Calu3 (cell line): ENCODE data around the gene TEX2. TPM values are rescaled to one million over a fixed set of nuclear protein-coding genes. Genes with fewer than 3 reads are reported as not detected.
A peak's percentile ranks its signal among the peaks of the same experiment; 100 is the strongest.

Source experiments
- BruUV-seq: library from RNA; stranded (reverse); fragments of 400-500 nt; replicated peaks from 2 replicates; lab custom pipeline; 2021; lab: Mats Ljungman, UMichigan
- CTCF ChIA-PET: fragments of 300-600 bp; sonication (Branson Sonifier 250); formaldehyde crosslinking; loops from one replicate; lab custom pipeline; 2022; ENCODE audit warnings: antibody characterized with exemption; lab: Charles Lee
- DNase-seq: peaks from one replicate; pipeline ENCODE4 v3.0.0; 2022
- H3K27ac Mint-ChIP-seq: one replicate; pipeline ENCODE4 v1.8.0; 2022; ENCODE audit warnings: mixed read lengths; ENCODE audit not compliant: unreplicated experiment
- H3K27me3 Mint-ChIP-seq: one replicate; pipeline ENCODE4 v1.8.0; 2022; ENCODE audit warnings: mixed read lengths; ENCODE audit not compliant: unreplicated experiment
- H3K36me3 Mint-ChIP-seq: one replicate; pipeline ENCODE4 v1.8.0; 2022; ENCODE audit warnings: mild to moderate bottlenecking, moderate library complexity, mixed read lengths; ENCODE audit not compliant: insufficient read depth, unreplicated experiment
- H3K4me1 Mint-ChIP-seq: one replicate; pipeline ENCODE4 v1.8.0; 2022; ENCODE audit warnings: mild to moderate bottlenecking, low read depth, mixed read lengths; ENCODE audit not compliant: unreplicated experiment
- H3K4me3 Mint-ChIP-seq: one replicate; pipeline ENCODE4 v1.8.0; 2022; ENCODE audit warnings: mild to moderate bottlenecking, low read depth, moderate library complexity, mixed read lengths; ENCODE audit not compliant: unreplicated experiment
- H3K9me3 Mint-ChIP-seq: one replicate; pipeline ENCODE4 v1.8.0; 2022; ENCODE audit warnings: low read depth, mixed read lengths; ENCODE audit not compliant: unreplicated experiment
- intact Hi-C: fragments of 100-400 bp; cut with micrococcal nuclease; formaldehyde crosslinking; loops from one replicate; pipeline ENCODE4 v1.10.0; 2022; ENCODE audit not compliant: unreplicated experiment
- total RNA-seq: library from RNA; stranded (reverse); gene quantifications from 2 replicates; pipeline ENCODE4 v1.2.3, GENCODE V29; 2022
- TF ChIP-seq, protein P1 (sequence below): fragments of 200-600 bp; IDR thresholded peaks from one replicate; pipeline ENCODE4 v1.8.0; 2022; ENCODE audit warnings: antibody characterized with exemption; ENCODE audit not compliant: unreplicated experiment

The TEX2 gene
- total RNA-seq, 1 experiment from 2014 or later: 12.3 TPM

DNA sequence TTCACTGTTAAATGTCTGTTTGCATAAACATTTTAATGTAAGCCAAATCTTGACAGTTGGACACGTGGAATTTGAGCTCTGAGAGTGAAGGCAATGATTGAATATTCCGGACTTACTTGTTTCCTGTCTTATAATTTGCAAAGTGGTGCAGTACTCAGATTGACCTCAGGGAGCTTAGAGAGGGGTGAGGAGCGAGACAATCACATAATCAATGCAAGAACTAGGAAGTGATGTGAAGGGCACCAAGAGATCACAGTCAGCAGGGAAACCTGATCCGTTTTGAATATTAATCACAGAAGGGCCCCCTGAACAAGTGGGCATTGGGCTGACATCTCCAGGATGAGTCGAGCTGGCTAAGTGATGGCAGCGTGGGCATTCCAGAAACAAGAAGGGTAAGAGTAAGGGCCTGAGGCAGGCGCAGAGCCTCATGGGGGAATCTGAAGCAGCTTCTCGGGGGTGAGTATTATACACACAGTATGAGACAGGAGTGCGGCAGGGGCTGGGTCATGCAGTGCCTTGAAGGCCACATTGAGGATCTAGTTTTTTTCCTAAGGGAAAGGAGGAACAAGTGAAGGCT is 26.1 kb downstream of the TEX2 start:
- CTCF ChIA-PET: interaction anchor here (0.8 to 1.0 kb wide), 2 partner anchors 13 to 25 kb away, joined by 3 to 4 read pairs; no protein-coding TSS in a partner anchor
- peak; percentile 22 for DNase-seq
- H3K27me3 Mint-ChIP-seq: no peaks in the 10 kb centered on the region
- no TSS peak for BruUV-seq
- H3K4me1 Mint-ChIP-seq: peaks cover 26% of the 10 kb centered on the region
- intact Hi-C loops: no loop called here
- H3K9me3 Mint-ChIP-seq: no peaks in the 10 kb centered on the region
- H3K4me3 Mint-ChIP-seq: no peak overlapping the region
- peak overlapping the region; percentile 2 for H3K27ac Mint-ChIP-seq
- TF ChIP-seq, protein P1, sequence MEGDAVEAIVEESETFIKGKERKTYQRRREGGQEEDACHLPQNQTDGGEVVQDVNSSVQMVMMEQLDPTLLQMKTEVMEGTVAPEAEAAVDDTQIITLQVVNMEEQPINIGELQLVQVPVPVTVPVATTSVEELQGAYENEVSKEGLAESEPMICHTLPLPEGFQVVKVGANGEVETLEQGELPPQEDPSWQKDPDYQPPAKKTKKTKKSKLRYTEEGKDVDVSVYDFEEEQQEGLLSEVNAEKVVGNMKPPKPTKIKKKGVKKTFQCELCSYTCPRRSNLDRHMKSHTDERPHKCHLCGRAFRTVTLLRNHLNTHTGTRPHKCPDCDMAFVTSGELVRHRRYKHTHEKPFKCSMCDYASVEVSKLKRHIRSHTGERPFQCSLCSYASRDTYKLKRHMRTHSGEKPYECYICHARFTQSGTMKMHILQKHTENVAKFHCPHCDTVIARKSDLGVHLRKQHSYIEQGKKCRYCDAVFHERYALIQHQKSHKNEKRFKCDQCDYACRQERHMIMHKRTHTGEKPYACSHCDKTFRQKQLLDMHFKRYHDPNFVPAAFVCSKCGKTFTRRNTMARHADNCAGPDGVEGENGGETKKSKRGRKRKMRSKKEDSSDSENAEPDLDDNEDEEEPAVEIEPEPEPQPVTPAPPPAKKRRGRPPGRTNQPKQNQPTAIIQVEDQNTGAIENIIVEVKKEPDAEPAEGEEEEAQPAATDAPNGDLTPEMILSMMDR: no peak
- no peaks in the 10 kb centered on the region for H3K36me3 Mint-ChIP-seq

GRCh38 chr17:64234961-64235360 is 28.1 kb downstream of the TEX2 start:
- TF ChIP-seq, protein P1: no peak
- Mint-ChIP-seq H3K27me3 (no peaks in the 10 kb centered on the region), H3K36me3 (no peaks in the 10 kb centered on the region), H3K27ac (no peak overlapping the region), H3K4me3 (no peak overlapping the region), H3K4me1 (peaks cover 15% of the 10 kb centered on the region), H3K9me3 (no peaks in the 10 kb centered on the region)
- no peak for DNase-seq
- BruUV-seq: no TSS peak
- intact Hi-C loops: no loop called here
- CTCF ChIA-PET: no interaction called here

GRCh38 chr17:64232466-64233262 is 30.4 kb downstream of the TEX2 start:
- no peaks in the 10 kb centered on the region for H3K9me3 Mint-ChIP-seq
- no peak overlapping the region for H3K4me3 Mint-ChIP-seq
- intact Hi-C loops: no loop called here
- no peak for DNase-seq
- TF ChIP-seq, protein P1: no peak
- H3K36me3 Mint-ChIP-seq: no peaks in the 10 kb centered on the region
- peaks cover 13% of the 10 kb centered on the region for H3K4me1 Mint-ChIP-seq
- no peak overlapping the region for H3K27ac Mint-ChIP-seq
- no TSS peak for BruUV-seq
- H3K27me3 Mint-ChIP-seq: no peaks in the 10 kb centered on the region
- CTCF ChIA-PET: interaction anchor here (0.6 kb wide), 1 partner anchor 16 kb away, joined by 5 read pairs; no protein-coding TSS in a partner anchor

DNA sequence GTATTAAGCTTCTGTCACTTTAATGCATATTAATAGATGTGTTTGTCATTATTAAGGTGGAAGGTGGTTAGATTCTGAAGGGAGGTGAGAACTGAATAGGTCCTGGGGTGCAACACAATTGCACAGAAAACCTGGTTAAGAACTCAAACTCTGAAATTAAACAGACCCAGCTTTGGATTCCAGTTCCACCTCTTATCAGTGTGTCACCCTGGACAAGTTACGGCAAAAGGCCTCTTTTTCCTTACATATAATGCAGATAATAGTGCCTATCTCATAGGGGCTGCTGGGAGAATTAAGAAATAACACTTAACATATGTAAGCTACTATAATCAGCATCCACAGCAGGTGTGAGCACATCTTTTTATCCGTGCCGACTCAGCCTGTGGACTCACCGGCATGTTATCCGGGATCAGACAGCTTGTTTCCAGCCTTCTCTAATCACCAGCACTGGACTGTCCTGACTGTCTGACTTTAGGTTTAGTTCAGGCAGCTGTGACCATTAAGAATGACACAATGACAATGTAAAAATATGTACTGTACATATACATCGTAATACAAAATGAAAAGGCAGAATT is 31.4 kb downstream of the TEX2 start:
- BruUV-seq: no TSS peak
- H3K4me1 Mint-ChIP-seq: peaks cover 3% of the 10 kb centered on the region
- H3K9me3 Mint-ChIP-seq: no peaks in the 10 kb centered on the region
- TF ChIP-seq, protein P1: no peak
- H3K4me3 Mint-ChIP-seq: no peak overlapping the region
- intact Hi-C loops: no loop called here
- no peak overlapping the region for H3K27ac Mint-ChIP-seq
- CTCF ChIA-PET: no interaction called here
- H3K27me3 Mint-ChIP-seq: no peaks in the 10 kb centered on the region
- no peaks in the 10 kb centered on the region for H3K36me3 Mint-ChIP-seq
- DNase-seq: no peak
